ENCODE data around the gene SLC4A8.

GRCh38 chr12:51520576-51521325 lies 96.1 kb downstream of the SLC4A8 start:
- TF ChIP-seq MAX (IDR thresholded peaks at IDR 0.05) (no peak), REST (IDR thresholded peaks at IDR 0.05; ENCODE audit: low read depth) (no peak), CEBPB (IDR thresholded peaks at IDR 0.05) (no peak), TCF12 (IDR thresholded peaks at IDR 0.05; ENCODE audit: low read depth) (no peak), ZBTB7A (IDR thresholded peaks at IDR 0.05; ENCODE audit: low read depth) (no peak), EP300 (IDR thresholded peaks at IDR 0.05; ENCODE audit: borderline replicate concordance) (no peak), NFIC (IDR thresholded peaks at IDR 0.05) (no peak), EGR1 (IDR thresholded peaks at IDR 0.05) (no peak), RAD21 (IDR thresholded peaks at IDR 0.05; ENCODE audit: low read depth) (no peak)
